ENCODE results near the gene CHRM4.

GRCh38 chr11:46352063-46352841 is 39.3 kb downstream of the CHRM4 start:
- no peak for TF ChIP-seq EZH2 (IDR thresholded peaks at IDR 0.05; ENCODE audit: insufficient read depth, low read length)
- peak; percentile 53 for TF ChIP-seq CTCF (IDR thresholded peaks at IDR 0.05; ENCODE audit: insufficient read depth, low read depth, low read length)
